ENCODE measurements around the gene FRMD5.
A peak's percentile ranks its signal among the peaks of the same experiment; 100 is the strongest.

FRMD5 gene

GRCh38 chr15:44093836-44094235 is 101.2 kb downstream of the FRMD5 start:
- no peak for DNase-seq (ENCODE audit: low read depth)

DNA sequence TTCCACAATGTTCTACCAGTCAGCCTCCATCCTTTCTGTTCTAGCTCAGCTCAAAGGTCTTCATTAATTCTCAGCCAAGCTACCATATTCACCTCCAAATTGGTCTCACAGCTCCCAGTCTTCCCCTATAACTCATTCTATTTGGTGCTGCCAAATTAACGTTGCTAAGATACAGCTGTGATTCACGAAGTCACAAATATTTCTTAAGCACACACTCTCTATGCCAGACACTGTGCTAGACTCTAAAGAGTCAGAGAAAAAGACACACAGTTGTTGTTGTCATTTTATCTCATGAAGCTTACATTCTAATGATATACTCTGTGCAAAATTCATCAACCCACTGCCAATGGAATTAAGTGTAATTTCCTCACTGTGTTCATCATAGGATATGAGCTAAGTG is 102.8 kb downstream of the FRMD5 start:
- DNase-seq (ENCODE audit: low read depth) = peak; percentile 35

DNA sequence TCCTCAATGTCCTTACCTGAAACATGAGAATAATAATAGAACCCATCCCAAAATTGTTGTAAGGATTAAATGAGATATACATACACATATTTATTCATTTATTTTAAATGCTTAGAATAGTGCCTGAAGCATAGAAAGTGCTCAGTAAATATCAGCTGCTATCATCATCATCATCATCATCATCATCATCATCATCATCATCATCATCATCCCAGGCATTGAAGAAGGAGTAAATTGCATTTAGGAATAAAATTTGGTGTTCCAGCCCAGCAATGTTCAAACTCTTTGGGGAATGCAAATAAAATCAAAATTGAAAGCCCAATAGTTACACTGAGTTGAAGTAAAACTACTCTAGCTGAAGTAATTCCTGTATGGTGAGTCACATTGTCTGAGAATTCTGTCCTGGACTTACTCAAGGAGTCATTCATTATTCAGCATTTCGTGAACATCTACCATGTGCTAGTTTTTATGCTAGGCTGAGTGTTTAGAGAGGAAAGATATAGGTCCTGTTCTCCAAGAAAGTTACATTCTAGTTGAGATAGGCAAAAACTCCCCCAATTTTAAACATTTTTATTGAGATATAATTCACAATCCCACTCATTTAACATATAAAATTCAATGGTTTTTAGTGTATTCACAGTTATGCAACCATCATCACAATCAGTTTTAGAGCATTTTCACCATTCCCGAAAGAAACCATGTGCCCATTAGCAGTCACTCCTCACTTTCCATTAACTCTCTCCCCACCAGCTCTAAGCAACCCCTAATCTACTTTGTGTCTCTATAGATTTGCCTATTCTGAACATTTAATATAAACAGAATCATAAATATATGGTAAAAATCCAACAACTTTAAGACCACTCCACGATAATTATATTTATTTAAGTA is 107.2 kb downstream of the FRMD5 start:
- DNase-seq (ENCODE audit: low read depth) = peak; percentile 60

DNA sequence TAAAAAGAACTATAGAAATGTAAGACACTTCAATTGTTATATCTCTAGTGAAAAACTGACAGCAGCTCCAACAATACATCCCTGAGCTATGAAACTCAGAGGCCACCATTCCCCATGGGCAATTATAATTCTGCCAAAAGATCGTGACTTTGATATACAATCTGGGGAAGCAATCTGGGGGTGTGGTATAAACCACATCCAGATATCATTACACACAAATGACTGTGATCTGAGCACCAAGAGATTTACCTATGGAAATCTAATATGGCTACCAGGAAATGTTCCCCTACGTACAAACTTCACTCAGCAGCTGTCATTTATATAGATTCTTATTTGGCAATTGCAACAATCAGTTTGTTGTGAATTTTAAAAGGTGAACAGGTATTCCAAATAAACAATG is 110.3 kb downstream of the FRMD5 start:
- no peak for DNase-seq (ENCODE audit: low read depth)

DNA sequence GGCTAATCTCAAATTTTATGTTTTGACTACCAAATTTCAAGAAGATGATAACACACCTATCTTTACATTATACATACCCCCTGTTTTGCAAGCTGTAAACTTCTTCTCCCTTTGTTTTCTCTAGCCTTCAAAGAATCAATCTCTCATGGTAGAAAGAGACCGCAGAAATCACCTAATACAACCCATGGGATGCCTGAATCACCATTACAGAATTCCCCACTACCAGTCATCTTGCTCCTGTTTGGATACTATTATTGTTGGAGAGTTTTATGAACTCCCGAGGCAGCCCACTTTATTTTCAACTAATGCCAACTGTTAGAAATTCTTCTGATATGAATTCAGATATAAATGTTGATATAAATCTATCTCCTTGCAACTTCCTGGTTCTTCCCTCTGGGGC is 110.9 kb downstream of the FRMD5 start:
- DNase-seq (ENCODE audit: low read depth) = no peak

- DNase-seq (ENCODE audit: low read depth) = no peak
Observed at GRCh38 chr15:44082558-44083157, 112.4 kb downstream of the FRMD5 start.

DNA sequence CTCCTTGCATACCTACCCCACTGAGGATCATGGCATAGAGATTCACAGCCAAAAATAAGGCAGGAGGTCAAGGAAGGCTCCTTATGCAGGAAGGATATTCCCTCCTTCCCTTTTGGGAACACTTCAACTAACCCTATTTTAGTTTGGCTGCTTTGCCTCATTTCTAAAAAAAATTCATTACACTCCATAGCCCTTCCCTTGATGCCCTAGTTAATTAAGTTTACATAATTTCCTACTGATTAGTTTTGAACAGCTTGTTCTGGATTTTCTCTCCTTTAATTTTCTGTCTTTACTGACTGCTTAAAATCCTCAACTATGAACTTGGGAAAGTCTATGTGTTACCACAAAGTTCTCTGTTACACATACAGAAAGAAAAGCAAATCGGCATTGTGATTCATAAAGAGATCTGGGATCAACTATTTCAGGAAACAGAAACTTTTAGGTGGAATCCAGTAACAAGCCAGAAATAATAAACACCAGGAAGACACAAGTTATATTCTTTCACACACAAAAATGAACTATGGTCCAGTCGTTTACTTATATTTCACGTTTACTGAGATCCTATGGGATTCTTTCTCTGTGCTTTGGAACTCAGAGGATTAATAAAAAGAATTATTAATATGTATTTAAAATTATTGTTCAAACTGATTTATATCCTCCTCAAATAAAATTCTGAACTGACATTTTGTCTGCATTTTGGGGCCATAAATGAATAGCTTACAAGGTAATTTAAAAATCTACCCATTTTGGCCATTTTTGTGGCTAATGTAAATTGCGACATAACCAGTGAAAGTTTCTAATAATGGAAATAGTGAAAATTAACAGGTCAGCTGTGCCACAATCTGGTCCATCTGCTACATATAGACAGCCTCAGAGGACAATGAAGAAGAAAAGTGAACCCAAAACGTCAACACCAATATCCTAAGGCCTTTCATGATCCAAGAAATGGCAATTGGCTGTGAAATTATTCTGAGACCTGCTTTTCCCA is 113.8 kb downstream of the FRMD5 start:
- DNase-seq (ENCODE audit: low read depth) = peak; percentile 53

- no peak for DNase-seq (ENCODE audit: low read depth)
Observed at GRCh38 chr15:44075535-44075934, 119.5 kb downstream of the FRMD5 start.

DNA sequence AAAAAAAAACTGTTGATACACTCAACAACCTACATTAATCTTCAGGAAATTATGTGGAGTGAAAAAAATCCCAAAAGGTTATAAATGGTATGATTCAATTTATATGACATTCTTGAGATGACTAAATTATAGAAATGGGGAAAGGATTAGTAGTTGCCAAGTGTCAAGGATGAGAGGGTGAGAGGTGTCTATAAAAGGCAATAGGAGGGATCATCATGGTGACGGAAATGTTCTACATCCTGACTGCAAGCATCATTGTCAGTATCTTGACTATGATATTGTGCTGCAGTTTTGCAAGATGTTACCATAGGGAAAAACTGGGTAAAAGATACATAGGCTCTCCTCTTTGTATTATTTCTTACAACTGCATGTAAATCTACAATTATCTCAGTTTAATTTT is 125.6 kb downstream of the FRMD5 start:
- DNase-seq (ENCODE audit: low read depth) = no peak

GRCh38 chr15:44068347-44068746 is 126.7 kb downstream of the FRMD5 start:
- no peak for DNase-seq (ENCODE audit: low read depth)

GRCh38 chr15:44066211-44066827 is 128.8 kb downstream of the FRMD5 start:
- DNase-seq (ENCODE audit: low read depth) = peak; percentile 43

DNA sequence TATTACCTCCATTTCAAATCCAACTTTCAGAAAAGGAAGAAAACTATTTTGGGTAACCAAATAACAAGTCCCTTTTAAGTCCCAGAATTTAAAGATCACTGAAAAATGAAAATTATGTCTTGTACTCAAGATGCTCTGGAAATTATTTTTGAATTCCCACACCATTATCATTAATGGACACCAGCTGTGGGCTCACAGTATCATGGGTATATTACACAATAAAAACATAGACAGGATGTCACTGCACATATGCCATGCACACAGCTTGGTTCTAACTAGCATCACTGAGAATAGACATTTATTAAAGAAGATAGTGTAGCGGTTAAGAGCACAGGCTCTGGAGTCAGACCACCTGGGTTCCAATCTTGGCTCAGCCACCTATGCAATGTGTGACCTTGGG is 130.4 kb downstream of the FRMD5 start:
- peak; percentile 45 for DNase-seq (ENCODE audit: low read depth)

DNA sequence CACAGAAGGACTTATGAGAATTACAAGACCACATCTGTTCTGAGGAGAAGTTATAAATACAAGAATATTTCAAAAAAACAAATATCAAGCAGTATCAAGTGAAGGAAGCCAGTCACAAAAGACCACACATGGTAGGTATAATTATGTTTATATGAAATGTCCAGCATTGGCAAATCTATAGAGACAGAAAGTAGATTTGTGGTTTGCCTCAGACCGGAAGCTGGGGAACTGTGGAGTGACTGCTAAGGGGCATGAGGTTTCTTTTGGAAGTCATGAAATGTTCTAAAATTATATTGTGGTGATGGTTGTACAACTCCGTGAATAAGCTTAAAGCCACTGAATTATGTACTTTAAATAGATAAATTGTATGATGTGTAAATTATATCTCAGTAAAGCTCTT is 136.9 kb downstream of the FRMD5 start:
- no peak for DNase-seq (ENCODE audit: low read depth)

DNA sequence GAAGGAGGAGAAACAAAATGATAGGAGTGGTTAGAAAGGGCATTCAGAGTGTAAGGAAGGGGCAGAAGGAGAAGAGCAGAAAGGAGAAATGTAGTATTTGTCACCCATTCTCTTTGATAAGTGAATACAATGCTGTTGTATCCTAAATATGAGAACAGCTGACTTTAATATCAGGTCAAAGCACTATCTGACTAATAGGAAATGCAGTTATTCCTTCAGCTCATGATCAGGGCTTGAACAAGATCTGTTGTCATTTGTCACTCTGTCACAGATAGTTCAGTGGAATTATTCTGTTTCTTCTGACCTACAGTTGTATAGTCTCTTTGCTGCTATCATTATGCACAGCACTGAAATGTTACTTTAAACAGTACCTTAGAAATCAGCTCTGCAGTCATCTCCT is 149.4 kb downstream of the FRMD5 start:
- no peak for DNase-seq (ENCODE audit: low read depth)

- no peak for DNase-seq (ENCODE audit: low read depth)
Observed at GRCh38 chr15:44045217-44045616, 149.9 kb downstream of the FRMD5 start.

DNA sequence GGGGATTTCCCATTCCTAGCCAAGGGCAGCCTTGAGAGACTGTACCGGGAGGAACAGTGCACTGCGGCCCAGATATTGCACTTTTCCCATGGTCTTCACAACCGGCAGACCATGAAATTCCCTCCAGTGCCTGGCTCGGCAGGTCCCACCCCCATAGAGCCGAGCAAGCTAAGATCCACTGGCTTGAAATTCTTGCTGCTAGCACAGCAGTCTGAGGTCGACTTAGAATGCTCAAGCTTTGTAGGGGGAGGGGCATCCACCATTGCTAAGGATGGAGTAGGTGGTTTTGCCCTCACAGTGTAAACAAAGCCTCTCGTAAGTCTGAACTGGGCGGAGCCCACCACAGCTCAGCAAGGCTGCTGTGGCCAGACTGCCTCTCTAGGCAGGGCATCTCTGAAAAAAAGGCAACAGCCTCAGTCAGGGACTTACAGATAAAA is 156.3 kb downstream of the FRMD5 start:
- DNase-seq (ENCODE audit: low read depth) = no peak

GRCh38 chr15:44035781-44036699 is 159.0 kb downstream of the FRMD5 start:
- DNase-seq (ENCODE audit: low read depth) = no peak

GRCh38 chr15:44034933-44035624 is 160.0 kb downstream of the FRMD5 start:
- peak; percentile 54 for DNase-seq (ENCODE audit: low read depth)

- peak; percentile 43 for DNase-seq (ENCODE audit: low read depth)
Observed at GRCh38 chr15:44034334-44034733, 160.7 kb downstream of the FRMD5 start.

DNA sequence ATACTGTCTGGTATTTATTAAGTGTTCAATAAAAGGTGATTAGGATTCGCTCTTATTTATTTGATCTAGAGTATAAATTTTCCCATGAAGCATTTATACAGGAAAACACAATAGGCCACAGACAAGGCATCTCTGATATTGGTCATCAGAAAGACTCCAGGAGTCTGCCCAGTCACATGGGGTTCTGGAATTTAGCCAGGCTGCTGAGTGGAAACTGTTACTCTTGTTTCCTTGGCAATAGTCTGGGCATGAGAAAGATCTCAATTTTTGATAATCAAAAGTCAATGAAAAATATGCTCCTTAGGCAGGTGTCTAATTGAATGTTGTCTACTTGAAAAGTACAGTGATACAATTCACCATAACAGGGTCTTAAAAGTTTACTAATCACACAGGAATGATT is 161.2 kb downstream of the FRMD5 start:
- DNase-seq (ENCODE audit: low read depth) = peak; percentile 57
